Suppressor macrophage treated with lipopolysaccharide for 1 hour (primary cell): ENCODE measurements around the gene SIM1.

Source experiments
- DNase-seq, 3 donors: peaks; one replicate each; pipeline ENCODE4 v3.0.0-alpha.2; 2020 to 2022

SIM1 gene

DNA sequence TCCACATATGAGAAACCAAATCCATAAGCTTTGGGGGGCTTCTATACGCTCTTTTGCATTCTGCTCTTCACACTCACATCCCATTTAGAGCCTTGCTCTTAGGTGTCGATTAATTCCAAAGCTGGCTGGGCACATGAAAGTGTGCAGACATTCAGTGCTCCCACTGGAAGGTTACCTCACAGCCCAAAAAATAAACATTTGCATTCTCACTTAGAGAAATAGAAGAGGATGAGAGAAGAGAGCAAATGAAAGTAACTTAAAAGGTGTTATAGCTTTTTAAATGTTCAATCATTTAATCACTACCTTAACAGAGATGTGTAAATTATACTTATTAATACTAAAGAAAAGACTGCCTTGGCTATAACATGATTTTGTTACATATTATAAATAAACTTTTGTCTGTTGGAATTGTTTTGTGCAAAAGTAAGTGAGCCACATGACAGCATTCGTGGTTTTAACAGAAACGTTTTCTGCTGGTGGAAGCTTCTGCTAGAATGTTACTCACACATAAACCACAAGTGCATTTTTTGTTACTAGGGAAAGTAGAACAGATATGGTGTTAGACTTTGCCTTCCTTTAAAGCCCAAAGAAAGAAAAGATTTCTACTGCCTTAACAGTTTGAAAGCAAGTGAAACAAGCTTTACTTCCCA is 116.7 kb downstream of the SIM1 start:
- DNase-seq: peak in 2 of 3 donors; percentile 5 to 35

DNA sequence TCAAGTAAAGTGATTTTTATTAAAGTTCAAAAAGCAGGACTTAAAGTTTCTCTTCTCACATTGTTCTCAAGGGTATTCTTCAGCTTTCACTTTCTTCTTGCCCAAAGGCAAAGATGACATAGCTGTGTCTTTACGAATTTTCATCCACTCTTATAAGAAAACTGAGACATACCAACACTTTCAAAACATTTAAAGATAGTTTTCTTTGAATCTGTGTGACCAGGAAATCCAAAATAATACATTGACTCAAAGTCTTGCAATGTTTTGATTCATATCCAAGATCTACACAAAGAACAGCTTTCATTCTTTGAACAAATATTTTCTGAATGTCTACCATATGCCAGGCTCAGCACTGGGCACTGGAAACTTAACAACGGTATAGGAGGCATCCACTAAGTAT is 117.9 kb downstream of the SIM1 start:
- peak; percentile 5 to 20 (median 13) for DNase-seq

- DNase-seq: no peak
Measured at GRCh38 chr6:100346203-100346602, 118.5 kb downstream of the SIM1 start.

GRCh38 chr6:100344761-100345160 is 120.0 kb downstream of the SIM1 start:
- peak in 1 of 3 donors; percentile 19 for DNase-seq

DNA sequence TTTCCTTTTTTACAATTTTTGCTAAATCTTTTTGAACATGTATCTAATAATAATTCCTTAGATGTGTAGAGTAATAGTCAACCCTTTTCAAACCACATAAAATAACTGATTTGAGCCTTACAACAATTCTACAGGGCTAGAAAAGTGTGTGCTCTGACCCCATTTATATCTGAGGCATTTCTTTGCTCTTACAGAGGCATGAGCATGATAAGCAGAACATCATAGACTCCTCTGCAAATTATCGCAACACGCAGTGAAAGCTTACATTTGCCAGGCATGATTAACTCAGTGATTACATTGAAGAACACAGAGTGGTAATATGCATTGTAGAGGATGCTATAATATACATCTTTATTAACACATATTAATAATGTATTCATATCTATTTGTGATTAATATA is 120.4 kb downstream of the SIM1 start:
- peak in 2 of 3 donors; percentile 4 to 18 for DNase-seq

GRCh38 chr6:100343316-100344077 is 121.2 kb downstream of the SIM1 start:
- DNase-seq: peak; percentile 81 to 84 (median 83)

DNA sequence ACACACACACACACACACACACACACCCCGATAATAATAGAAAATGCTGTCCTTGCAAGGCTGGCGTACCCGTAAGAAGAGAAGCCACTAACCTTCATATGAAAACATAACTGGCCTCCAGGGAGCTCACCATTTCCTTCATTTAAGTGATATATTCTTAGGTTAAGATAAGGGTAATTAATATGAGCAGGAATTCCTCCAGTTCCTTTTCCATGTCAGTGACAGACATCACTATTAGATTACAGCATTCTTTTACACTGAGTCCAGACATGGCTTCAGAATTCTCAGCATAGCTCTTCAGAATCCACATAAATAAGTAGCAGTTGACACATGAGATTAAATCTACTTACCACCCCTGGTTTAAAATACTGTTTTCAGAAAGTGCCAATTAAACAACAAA is 121.9 kb downstream of the SIM1 start:
- peak in 1 of 3 donors; percentile 1 for DNase-seq

GRCh38 chr6:100339574-100340255 is 125.0 kb downstream of the SIM1 start:
- DNase-seq: no peak

DNA sequence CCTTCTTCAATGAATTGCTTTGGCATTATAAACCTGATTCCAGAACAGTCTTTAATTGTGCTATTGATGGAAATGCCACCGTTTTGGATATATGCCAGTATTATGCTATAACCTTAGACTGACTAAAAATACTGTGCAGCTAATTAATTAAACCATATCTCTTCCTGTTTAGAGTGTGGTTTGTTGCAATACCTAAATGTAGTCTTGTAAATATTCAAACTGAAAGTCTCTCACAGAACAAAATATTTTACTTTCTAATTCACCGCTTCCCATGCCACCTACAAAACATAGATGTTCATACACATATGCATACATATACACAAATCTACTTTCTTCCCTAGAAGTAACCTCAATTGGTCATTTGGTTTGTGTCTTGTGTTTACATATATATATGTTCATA is 126.6 kb downstream of the SIM1 start:
- DNase-seq: no peak

DNA sequence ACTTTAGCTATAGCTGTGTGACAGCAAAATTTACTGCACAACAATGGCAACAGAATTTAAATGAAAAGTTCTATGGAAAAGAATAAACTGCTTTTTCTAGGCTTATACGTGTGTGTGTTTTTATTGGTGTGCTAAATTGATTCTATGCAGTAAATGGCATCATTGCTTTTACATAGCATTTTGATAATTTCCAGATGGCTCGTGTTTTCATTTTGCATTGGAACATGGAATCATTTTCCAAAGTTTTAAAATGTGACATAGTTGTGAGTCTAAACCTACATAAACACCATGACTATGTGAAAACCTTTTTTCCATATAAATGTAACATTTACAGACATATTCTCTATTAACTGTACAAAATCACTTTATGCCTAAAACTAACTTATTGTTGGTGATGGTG is 127.8 kb downstream of the SIM1 start:
- no peak for DNase-seq

GRCh38 chr6:100335991-100336390 is 128.7 kb downstream of the SIM1 start:
- DNase-seq: no peak
